22Rv1 (cell line): ENCODE results near the gene HS6ST1.

Source experiments
- CTCF ChIP-seq: fragments of 450-650 bp; IDR thresholded peaks from 2 replicates; pipeline ENCODE4 v1.5.1; 2017; ENCODE audit warnings: mild to moderate bottlenecking
- ZFX ChIP-seq: fragments of 450-650 bp; IDR thresholded peaks from 2 replicates; pipeline ENCODE4 v1.6.1; 2017; ENCODE audit warnings: antibody characterized with exemption, borderline replicate concordance

- TF ChIP-seq CTCF (no peak), ZFX (no peak)
Observed at GRCh38 chr2:128299628-128300027, 19.0 kb downstream of the HS6ST1 start.
